IMR-90 (cell line): ENCODE results near the gene FOXB2. TPM values are rescaled to one million over a fixed set of nuclear protein-coding genes. Genes with fewer than 3 reads are reported as not detected.

Experiments used
- ATAC-seq: fragments of 200-7000 bp; cut with Tn5 transposase; 2 replicates; pipeline ENCODE4 v1.9.1; 2020; ENCODE audit warnings: low read depth, mild to moderate bottlenecking, moderate library complexity
- BruUV-seq: library from RNA; stranded (reverse); fragments of 400-500 nt; replicated peaks from 2 replicates; lab custom pipeline; 2021; lab: Mats Ljungman, UMichigan
- CTCF ChIA-PET: fragments of 300-600 bp; formaldehyde crosslinking; extraction: SDS; loops from one replicate; lab custom pipeline; 2021; ENCODE audit warnings: antibody characterized with exemption; lab: Yijun Ruan, JAX
- POLR2A ChIA-PET: fragments of 300-600 bp; sonication (Branson Sonifier 250); formaldehyde crosslinking; loops from one replicate; lab custom pipeline; 2022; ENCODE audit warnings: antibody characterized with exemption; ENCODE audit not compliant: unreplicated experiment; lab: Charles Lee
- DNase-seq: peaks from one replicate; pipeline ENCODE4 v3.0.0; 2013
- H2AFZ ChIP-seq: replicated peaks from 2 replicates; pipeline ENCODE3; 2013; ENCODE audit warnings: low read length, mild to moderate bottlenecking; ENCODE audit not compliant: poor library complexity
- H2AK5ac ChIP-seq: 2 replicates; pipeline ENCODE4 v1.6.1; 2013; ENCODE audit warnings: low read depth, low read length, inconsistent platforms
- H2AK9ac ChIP-seq: replicated peaks from 2 replicates; pipeline ENCODE3; 2013; ENCODE audit warnings: mild to moderate bottlenecking, low read depth, low read length, moderate library complexity; ENCODE audit not compliant: poor library complexity
- H2BK120ac ChIP-seq: 2 replicates; pipeline ENCODE4 v1.6.1; 2013; ENCODE audit warnings: low read depth, low read length, inconsistent platforms
- H2BK15ac ChIP-seq: 3 replicates; pipeline ENCODE4 v1.6.1; 2013; ENCODE audit warnings: low read depth, low read length, inconsistent platforms
- H2BK20ac ChIP-seq: 2 replicates; pipeline ENCODE4 v1.6.1; 2013; ENCODE audit warnings: low read depth, mild to moderate bottlenecking, inconsistent platforms, low read length, moderate library complexity
- H2BK5ac ChIP-seq: 2 replicates; pipeline ENCODE4 v1.6.1; 2013; ENCODE audit warnings: mild to moderate bottlenecking, low read depth, low read length, inconsistent platforms; ENCODE audit not compliant: poor library complexity, severe bottlenecking
- H3K14ac ChIP-seq: replicated peaks from 2 replicates; pipeline ENCODE4 v1.6.1; 2013; ENCODE audit warnings: low read depth, low read length, inconsistent platforms
- H3K18ac ChIP-seq: 2 replicates; pipeline ENCODE4 v1.6.1; 2013; ENCODE audit warnings: low read depth, low read length, control low read depth
- H3K23ac ChIP-seq: 2 replicates; pipeline ENCODE4 v1.6.1; 2013; ENCODE audit warnings: low read depth, low read length, inconsistent platforms
- H3K27ac ChIP-seq: 2 replicates; pipeline ENCODE4 v1.5.1; 2013; ENCODE audit warnings: mild to moderate bottlenecking, control low read depth, low read length; ENCODE audit not compliant: insufficient read depth
- H3K27me3 ChIP-seq: 2 replicates; pipeline ENCODE4 v1.6.1; 2013; ENCODE audit warnings: low read length; ENCODE audit not compliant: control insufficient read depth, insufficient read depth
- H3K36me3 ChIP-seq: 2 replicates; pipeline ENCODE4 v1.6.1; 2013; ENCODE audit warnings: low read length, mixed read lengths; ENCODE audit not compliant: control insufficient read depth, insufficient read depth
- H3K4ac ChIP-seq: 2 replicates; pipeline ENCODE4 v1.6.1; 2013; ENCODE audit warnings: low read depth, low read length, inconsistent platforms
- H3K4me1 ChIP-seq: 2 replicates; pipeline ENCODE4 v1.6.1; 2013; ENCODE audit warnings: low read length, mixed read lengths; ENCODE audit not compliant: control insufficient read depth, insufficient read depth
- H3K4me2 ChIP-seq: 2 replicates; pipeline ENCODE4 v1.6.1; 2013; ENCODE audit warnings: low read depth, mild to moderate bottlenecking, control low read depth, low read length, moderate library complexity
- H3K4me3 ChIP-seq: 2 replicates; pipeline ENCODE4 v1.5.1; 2013; ENCODE audit warnings: low read depth, mild to moderate bottlenecking, control low read depth, low read length, moderate library complexity; ENCODE audit not compliant: insufficient read depth
- H3K56ac ChIP-seq: 2 replicates; pipeline ENCODE4 v1.6.1; 2013; ENCODE audit warnings: low read length, inconsistent platforms; ENCODE audit not compliant: insufficient read depth; ENCODE audit errors: extremely low read depth
- H3K79me1 ChIP-seq, 2 experiments: 2 replicates each; pipeline ENCODE4 v1.6.1; 2013; ENCODE audit warnings: low read length in 2 of 2, inconsistent platforms in 1 of 2, low read depth in 1 of 2
- H3K9ac ChIP-seq: 2 replicates; pipeline ENCODE4 v1.6.1; 2013; ENCODE audit warnings: low read depth, low read length, control low read depth
- H3K9me1 ChIP-seq: 2 replicates; pipeline ENCODE4 v1.6.1; 2013; ENCODE audit warnings: low read length, inconsistent platforms; ENCODE audit not compliant: insufficient read depth
- H3K9me3 ChIP-seq: 2 replicates; pipeline ENCODE4 v1.6.1; 2013; ENCODE audit warnings: low read length; ENCODE audit not compliant: control insufficient read depth, insufficient read depth
- H4K20me1 ChIP-seq: 2 replicates; pipeline ENCODE4 v1.6.1; 2013; ENCODE audit warnings: low read length, inconsistent platforms; ENCODE audit not compliant: insufficient read depth
- H4K5ac ChIP-seq: 2 replicates; pipeline ENCODE4 v1.6.1; 2013; ENCODE audit warnings: mild to moderate bottlenecking, low read depth, low read length, control low read depth
- H4K8ac ChIP-seq, 2 experiments: 2 replicates each; pipeline ENCODE4 v1.6.1; 2013; ENCODE audit warnings: low read depth in 2 of 2, low read length in 2 of 2, control low read depth in 1 of 2, inconsistent platforms in 1 of 2
- H4K91ac ChIP-seq: 2 replicates; pipeline ENCODE4 v1.6.1; 2013; ENCODE audit warnings: low read depth, low read length, inconsistent platforms; ENCODE audit not compliant: insufficient read depth
- BHLHE40 ChIP-seq: fragments of 150-350 bp; IDR thresholded peaks from 2 replicates; pipeline ENCODE4 v1.6.1; 2016; ENCODE audit warnings: mild to moderate bottlenecking, low read depth, low read length
- CEBPB ChIP-seq: IDR thresholded peaks from 2 replicates; pipeline ENCODE4 v1.6.1; 2012; ENCODE audit warnings: low read depth, low read length, improper control_type of control experiment
- CHD1 ChIP-seq: IDR thresholded peaks from 2 replicates; pipeline ENCODE4 v1.6.1; 2012; ENCODE audit warnings: low read depth, low read length, improper control_type of control experiment
- FOS ChIP-seq: fragments of 150-350 bp; IDR thresholded peaks from 2 replicates; pipeline ENCODE4 v1.6.1; 2016; ENCODE audit warnings: low read depth, low read length
- MAFK ChIP-seq: IDR thresholded peaks from 2 replicates; pipeline ENCODE4 v1.6.1; 2012; ENCODE audit warnings: low read depth, low read length, improper control_type of control experiment
- MAZ ChIP-seq: IDR thresholded peaks from 2 replicates; pipeline ENCODE4 v1.6.1; 2012; ENCODE audit warnings: low read depth, mild to moderate bottlenecking, low read length, improper control_type of control experiment, moderate library complexity, borderline replicate concordance
- MXI1 ChIP-seq: IDR thresholded peaks from 2 replicates; pipeline ENCODE4 v1.6.1; 2012; ENCODE audit warnings: low read depth, mild to moderate bottlenecking, low read length, moderate library complexity, borderline replicate concordance
- NFE2L2 ChIP-seq: fragments of 150-350 bp; IDR thresholded peaks from 2 replicates; pipeline ENCODE4 v1.6.1; 2016; ENCODE audit warnings: low read depth, mild to moderate bottlenecking, low read length
- POLR2A ChIP-seq: IDR thresholded peaks from 2 replicates; pipeline ENCODE4 v1.6.1; 2012; ENCODE audit warnings: mild to moderate bottlenecking, low read depth, low read length
- RAD21 ChIP-seq: IDR thresholded peaks from 2 replicates; pipeline ENCODE4 v1.6.1; 2012; ENCODE audit warnings: low read length, improper control_type of control experiment
- RCOR1 ChIP-seq: IDR thresholded peaks from 2 replicates; pipeline ENCODE4 v1.6.1; 2012; ENCODE audit warnings: mild to moderate bottlenecking, low read length, improper control_type of control experiment; ENCODE audit not compliant: insufficient replicate concordance
- RFX5 ChIP-seq: IDR thresholded peaks from 2 replicates; pipeline ENCODE4 v1.8.0; 2012; ENCODE audit warnings: low read depth, mild to moderate bottlenecking, low read length, moderate library complexity
- SMC3 ChIP-seq: fragments of 150-350 bp; IDR thresholded peaks from 2 replicates; pipeline ENCODE4 v1.6.1; 2016; ENCODE audit warnings: low read depth, mild to moderate bottlenecking, antibody characterized with exemption, low read length, moderate library complexity
- USF2 ChIP-seq: fragments of 150-350 bp; IDR thresholded peaks from 2 replicates; pipeline ENCODE4 v1.6.1; 2017; ENCODE audit warnings: mild to moderate bottlenecking, antibody characterized with exemption, low read length, low read depth
- WGBS, 2 experiments: methylation state at CpG; one replicate each; pipeline versions ENCODE4 v1.1.5 to v1.1.7; 2013; ENCODE audit warnings: missing lambda C conversion rate in 2 of 2; ENCODE audit not compliant: insufficient read length in 1 of 2; ENCODE audit errors: extremely low coverage in 2 of 2; 5-methylcytosine and 5-hydroxymethylcytosine counted together
- dilution Hi-C: fragments of 300-500 bp; cut with HindIII; formaldehyde crosslinking; loops from one replicate; pipeline ENCODE4 v1.14.3; 2018; ENCODE audit warnings: low sequenced_read_pairs; ENCODE audit not compliant: unreplicated experiment
- in situ Hi-C: fragments of 300-500 bp; cut with MboI; formaldehyde crosslinking; loops from 3 replicates; pipeline ENCODE4 v1.14.3; 2019; ENCODE audit warnings: low sequenced_read_pairs, inconsistent platforms, mixed read lengths
- intact Hi-C: fragments of 100-400 bp; cut with micrococcal nuclease; formaldehyde crosslinking; loops from 2 replicates; pipeline ENCODE4 v1.10.0; 2022
- polyA plus RNA-seq, 3 experiments: library from polyadenylated mRNA; depleted of rRNA; stranded (reverse); fragments of >200 nt; gene quantifications; 2 replicates each; pipeline ENCODE4 v1.2.3, GENCODE V29; 2012; ENCODE audit warnings: low replicate concordance in 1 of 3
- total RNA-seq: library from RNA; depleted of rRNA; stranded (reverse); fragments of >200 nt; gene quantifications from 2 replicates; pipeline ENCODE4 v1.2.3, GENCODE V29; 2012
- TF ChIP-seq, protein P1 (sequence below): fragments of 150-350 bp; IDR thresholded peaks from 2 replicates; pipeline ENCODE4 v1.6.1; 2016; ENCODE audit warnings: low read depth, mild to moderate bottlenecking, low read length, moderate library complexity, borderline replicate concordance
- TF ChIP-seq, protein P2 (sequence below): conservative IDR thresholded peaks from 2 replicates; pipeline ENCODE4 v1.5.1; 2012; ENCODE audit warnings: mild to moderate bottlenecking, low read depth, low read length, improper control_type of control experiment

Gene FOXB2
- total and polyA plus RNA-seq, 2 of the 4 experiments (the other 2 are of a cell fraction) = not detected

DNA sequence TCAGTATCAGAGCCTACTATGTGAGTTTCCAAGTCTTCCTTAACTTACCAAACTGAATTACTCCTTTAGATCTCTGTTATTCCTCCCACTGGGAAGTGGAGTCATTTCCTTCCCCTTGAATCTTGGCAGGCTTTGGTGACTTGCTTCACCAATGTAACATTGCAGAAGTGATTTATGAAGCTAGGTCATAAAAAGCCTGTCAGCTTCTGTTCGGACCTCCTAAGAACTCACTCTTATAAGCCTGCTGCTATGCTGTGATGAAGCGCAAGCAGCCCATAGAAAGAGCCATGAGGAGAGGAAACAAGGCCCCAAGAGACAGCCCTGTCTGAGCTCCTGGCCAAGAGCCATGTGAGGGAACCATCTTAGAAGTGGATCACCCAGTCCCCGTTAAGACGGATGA, 14.2 kb upstream of the FOXB2 start:
- ATAC-seq (no peak), DNase-seq (no peak)
- no peak overlapping the region for H2BK15ac ChIP-seq
- no peaks in the 10 kb centered on the region for H4K20me1 ChIP-seq
- ChIA-PET POLR2A (no interaction called here), CTCF (interaction anchor here (0.6 kb wide), 1 partner anchor 905 kb away, joined by 3 read pairs; no protein-coding TSS in a partner anchor)
- intact Hi-C loops (no loop called here), in situ Hi-C loops (no loop called here), dilution Hi-C loops (no loop called here)
- no peak overlapping the region for H3K27ac ChIP-seq
- no peak overlapping the region for H4K5ac ChIP-seq
- TF ChIP-seq RAD21 = no peak
- TF ChIP-seq, protein P1, sequence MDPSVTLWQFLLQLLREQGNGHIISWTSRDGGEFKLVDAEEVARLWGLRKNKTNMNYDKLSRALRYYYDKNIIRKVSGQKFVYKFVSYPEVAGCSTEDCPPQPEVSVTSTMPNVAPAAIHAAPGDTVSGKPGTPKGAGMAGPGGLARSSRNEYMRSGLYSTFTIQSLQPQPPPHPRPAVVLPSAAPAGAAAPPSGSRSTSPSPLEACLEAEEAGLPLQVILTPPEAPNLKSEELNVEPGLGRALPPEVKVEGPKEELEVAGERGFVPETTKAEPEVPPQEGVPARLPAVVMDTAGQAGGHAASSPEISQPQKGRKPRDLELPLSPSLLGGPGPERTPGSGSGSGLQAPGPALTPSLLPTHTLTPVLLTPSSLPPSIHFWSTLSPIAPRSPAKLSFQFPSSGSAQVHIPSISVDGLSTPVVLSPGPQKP = no peak
- TF ChIP-seq, protein P2, sequence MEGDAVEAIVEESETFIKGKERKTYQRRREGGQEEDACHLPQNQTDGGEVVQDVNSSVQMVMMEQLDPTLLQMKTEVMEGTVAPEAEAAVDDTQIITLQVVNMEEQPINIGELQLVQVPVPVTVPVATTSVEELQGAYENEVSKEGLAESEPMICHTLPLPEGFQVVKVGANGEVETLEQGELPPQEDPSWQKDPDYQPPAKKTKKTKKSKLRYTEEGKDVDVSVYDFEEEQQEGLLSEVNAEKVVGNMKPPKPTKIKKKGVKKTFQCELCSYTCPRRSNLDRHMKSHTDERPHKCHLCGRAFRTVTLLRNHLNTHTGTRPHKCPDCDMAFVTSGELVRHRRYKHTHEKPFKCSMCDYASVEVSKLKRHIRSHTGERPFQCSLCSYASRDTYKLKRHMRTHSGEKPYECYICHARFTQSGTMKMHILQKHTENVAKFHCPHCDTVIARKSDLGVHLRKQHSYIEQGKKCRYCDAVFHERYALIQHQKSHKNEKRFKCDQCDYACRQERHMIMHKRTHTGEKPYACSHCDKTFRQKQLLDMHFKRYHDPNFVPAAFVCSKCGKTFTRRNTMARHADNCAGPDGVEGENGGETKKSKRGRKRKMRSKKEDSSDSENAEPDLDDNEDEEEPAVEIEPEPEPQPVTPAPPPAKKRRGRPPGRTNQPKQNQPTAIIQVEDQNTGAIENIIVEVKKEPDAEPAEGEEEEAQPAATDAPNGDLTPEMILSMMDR = no peak
- TF ChIP-seq SMC3 = no peak
- TF ChIP-seq CHD1 = no peak
- no peak for TF ChIP-seq NFE2L2
- no peak for TF ChIP-seq RCOR1
- TF ChIP-seq POLR2A = no peak
- TF ChIP-seq CEBPB = no peak
- TF ChIP-seq FOS = no peak
- TF ChIP-seq RFX5 = no peak
- TF ChIP-seq MAFK = no peak
- no peak for TF ChIP-seq MAZ
- no peak for TF ChIP-seq BHLHE40
- TF ChIP-seq MXI1 = no peak
- TF ChIP-seq USF2 = no peak
- BruUV-seq = no TSS peak
- no peak overlapping the region for H2BK120ac ChIP-seq
- no CpG with 5 or more reads among the region's 4 CpGs for WGBS, 2 experiments
- H4K8ac ChIP-seq = no peak overlapping the region
- H3K4me1 ChIP-seq = no peaks in the 10 kb centered on the region
- H3K9me1 ChIP-seq = no peaks in the 10 kb centered on the region
- H2AK5ac ChIP-seq = no peak overlapping the region
- no peak overlapping the region for H2AK9ac ChIP-seq
- H3K9me3 ChIP-seq = no peaks in the 10 kb centered on the region
- no peak overlapping the region for H4K91ac ChIP-seq
- no peak overlapping the region for H3K4ac ChIP-seq
- H3K4me2 ChIP-seq = no peak overlapping the region
- H2BK5ac ChIP-seq = no peak overlapping the region
- H3K18ac ChIP-seq = no peak overlapping the region
- H3K79me1 ChIP-seq = no peaks in the 10 kb centered on the region
- no peak overlapping the region for H3K56ac ChIP-seq
- no peaks in the 10 kb centered on the region for H3K36me3 ChIP-seq
- no peak overlapping the region for H3K4me3 ChIP-seq
- no peak overlapping the region for H3K14ac ChIP-seq
- peaks cover 2% of the 10 kb centered on the region for H3K27me3 ChIP-seq
- H3K9ac ChIP-seq = no peak overlapping the region
- no peak overlapping the region for H2BK20ac ChIP-seq
- no peak overlapping the region for H3K23ac ChIP-seq
- no peak overlapping the region for H2AFZ ChIP-seq
